NCI-H146 (cell line): Measurements from ENCODE around the gene OR7A5.
"Not testable (repeated sequence)": the region's sequence is repeated elsewhere in the genome, so short reads cannot be mapped to it uniquely, and the experiment has no call there.

Experiments
- DNase-seq: peaks from one replicate; lab custom pipeline; 2025; lab: John Stamatoyannopoulos, UW

Gene OR7A5

GRCh38 chr19:14835011-14835410 is at the start of gene OR7A5, which contains the start of gene OR7C1:
Gene OR7A5, minus strand, starts transcription at chr19:14835185. Its CDS starts 6,944 bp downstream, at chr19:14828241.
Gene OR7C1, minus strand, starts transcription at chr19:14835185. Its CDS starts 35,049 bp downstream, at chr19:14800136.
- no peak for DNase-seq

- DNase-seq: no peak
These were observed 36.7 kb upstream of the OR7A5 start for GRCh38 chr19:14871619-14872230.

- no peak for DNase-seq
These were observed 33.5 kb upstream of the OR7A5 start for GRCh38 chr19:14868497-14868896.

DNA sequence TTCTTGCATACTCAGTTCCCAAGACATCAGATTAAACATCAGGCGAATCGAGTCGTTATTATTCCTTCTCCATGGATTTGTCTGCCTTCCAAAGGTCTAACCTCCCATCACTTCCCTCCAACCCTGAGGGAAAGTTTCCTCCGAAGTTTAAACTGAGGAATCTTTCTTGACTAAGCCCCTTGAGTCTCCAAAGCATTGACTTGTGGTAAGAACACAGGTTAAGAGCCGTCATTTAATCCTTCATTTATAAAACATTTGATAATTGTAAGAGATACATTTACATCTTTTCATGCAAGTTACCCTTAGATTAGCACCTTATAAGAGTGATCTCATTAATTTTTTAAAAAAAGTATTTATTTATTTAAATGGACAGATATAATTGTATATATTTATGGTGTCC is 13.8 kb upstream of the OR7A5 start, which contains the start of gene OR7A10:
TSS of gene OR7A10 (minus strand) at position 101 of the 400 bp plus-strand sequence. CDS start 7,045 bp downstream, outside the sequence.
- DNase-seq: no peak

- no peak for DNase-seq
These were observed 8.6 kb upstream of the OR7A5 start for GRCh38 chr19:14843578-14843977.

DNA sequence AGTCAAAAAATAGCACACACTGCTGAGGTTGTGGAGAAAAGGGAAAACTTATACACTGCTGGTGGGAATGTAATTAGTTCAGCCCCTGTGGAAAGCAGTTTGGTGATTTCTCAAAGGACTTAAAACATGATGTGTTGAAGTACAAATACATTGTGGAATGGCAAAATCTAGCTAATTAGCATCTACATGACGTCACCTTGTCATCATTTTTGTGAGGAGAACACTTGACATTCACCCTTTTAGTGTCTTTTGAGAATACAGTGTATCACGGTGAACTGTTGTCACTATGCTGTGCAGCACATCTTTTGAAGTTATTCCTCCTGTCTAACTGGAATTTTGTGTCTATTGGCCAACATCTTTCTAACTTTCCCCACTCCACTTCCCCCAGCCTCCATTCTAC is 8.2 kb upstream of the OR7A5 start:
- no peak for DNase-seq

DNA sequence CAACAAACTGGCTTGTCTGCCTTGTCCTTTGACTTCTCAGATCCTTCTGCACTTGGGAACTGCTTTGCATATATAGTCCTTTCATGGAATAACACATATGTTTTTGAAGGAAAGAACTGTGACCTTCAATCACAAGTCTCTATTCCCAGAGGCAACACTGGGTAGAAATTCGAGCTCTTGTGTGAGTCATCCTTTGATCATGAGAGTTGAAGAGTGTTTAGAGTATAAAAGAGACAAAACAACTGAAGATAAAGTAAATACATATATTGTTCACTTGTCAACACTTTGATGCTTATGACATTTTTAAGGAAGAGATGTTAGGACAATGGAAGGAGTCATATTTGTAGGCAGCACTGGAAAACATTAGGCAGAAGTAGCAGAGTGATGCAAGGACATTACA is 5.2 kb upstream of the OR7A5 start:
- DNase-seq: no peak

DNA sequence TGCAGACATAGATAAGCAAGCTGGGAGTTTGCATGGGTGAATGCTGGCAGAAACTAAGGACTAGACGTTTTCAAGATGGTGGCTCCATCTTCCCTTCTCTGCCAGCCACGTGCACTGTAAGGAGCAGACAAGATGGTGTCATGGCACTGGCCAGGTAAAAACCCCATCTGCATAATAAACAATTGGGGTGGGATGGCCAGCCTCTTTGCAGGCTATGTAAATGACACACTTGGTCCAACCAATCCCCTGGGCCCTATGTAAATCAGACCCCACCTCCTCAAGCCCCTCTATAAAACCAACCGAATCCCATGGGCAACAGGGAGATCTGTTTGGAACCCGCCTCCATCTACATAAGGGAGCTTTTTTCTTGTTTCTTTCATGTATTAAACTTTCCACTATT is 2.4 kb upstream of the OR7A5 start:
- DNase-seq: no peak

DNA sequence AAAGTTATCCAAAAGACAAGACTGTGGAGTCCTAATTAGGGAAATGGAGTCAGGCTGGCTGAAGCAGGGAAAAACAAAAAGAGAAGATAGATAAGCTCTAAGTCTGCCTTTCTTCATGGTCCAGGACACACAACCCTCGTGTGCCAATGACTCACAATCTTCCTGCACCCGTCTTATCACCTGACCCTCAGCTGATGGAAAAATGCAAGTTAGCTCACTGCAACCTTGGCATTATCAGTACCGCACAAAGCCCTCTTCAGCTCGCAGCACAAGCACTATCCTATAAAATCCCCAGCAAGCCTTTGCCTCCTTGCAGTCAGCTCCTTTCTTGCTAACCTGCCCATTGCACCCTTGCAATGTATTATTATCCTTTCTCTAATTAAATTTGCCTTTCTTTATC is 4.3 kb downstream of the OR7A5 start:
- DNase-seq: no peak

DNA sequence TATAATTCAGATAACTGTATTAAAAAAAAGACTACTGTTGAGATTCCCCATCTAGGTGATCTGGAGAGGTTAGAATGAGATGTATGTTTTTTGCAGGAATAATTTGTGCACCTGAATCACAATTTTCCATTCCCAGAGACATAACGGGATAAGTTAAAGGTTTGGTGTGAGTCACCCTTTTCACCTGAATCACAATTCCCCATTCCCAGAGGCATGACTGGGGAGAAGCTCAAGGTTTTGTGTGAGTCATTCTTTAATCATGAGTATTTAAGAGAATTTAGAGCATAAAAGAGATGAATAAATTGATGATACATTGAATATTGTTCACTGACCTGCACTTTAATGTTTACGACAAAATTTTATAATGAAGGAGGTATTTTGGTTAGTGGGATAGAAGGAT is 9.0 kb downstream of the OR7A5 start:
- DNase-seq: no peak

DNA sequence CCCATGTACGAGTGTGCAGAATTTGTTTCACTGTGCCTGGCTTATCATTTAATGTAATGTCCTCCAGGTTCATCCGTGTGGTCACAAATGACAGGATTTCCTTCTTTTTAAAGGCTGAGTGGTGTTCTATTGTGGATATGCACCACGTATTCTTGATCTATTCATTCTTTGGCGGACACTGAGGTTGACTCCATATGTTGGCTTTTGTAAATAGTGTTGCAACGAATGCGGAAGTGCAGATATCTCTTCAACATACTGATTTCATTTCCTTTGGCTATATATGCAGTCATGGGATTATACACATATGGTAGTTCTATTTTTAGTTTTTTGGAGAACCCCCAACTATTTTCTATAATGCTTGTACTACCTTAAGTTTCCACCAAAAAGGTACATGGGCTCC is 13.0 kb downstream of the OR7A5 start:
- DNase-seq: no peak

DNA sequence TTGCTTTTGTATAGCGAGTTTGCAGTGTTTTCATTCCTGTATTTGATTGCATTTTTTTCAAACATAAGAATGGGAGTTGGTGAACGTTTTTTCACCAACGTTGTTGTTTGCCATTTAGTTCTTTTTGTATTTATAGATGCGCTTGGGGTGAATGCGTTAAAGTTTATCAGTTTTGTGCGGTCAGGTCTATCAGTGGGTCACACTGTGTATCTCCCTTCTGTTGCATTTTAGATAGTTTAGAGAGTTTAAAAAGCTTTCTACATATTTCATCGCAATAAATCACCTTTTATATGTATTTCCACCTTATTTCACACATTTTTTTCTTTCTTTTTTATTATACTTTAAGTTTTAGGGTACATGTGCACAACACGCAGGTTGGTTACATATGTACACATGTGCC is 16.4 kb downstream of the OR7A5 start:
- no peak for DNase-seq

- DNase-seq: no peak
These were observed 17.9 kb downstream of the OR7A5 start for GRCh38 chr19:14817052-14817451.

GRCh38 chr19:14814982-14815652 is 19.9 kb downstream of the OR7A5 start:
- DNase-seq: no peak

DNA sequence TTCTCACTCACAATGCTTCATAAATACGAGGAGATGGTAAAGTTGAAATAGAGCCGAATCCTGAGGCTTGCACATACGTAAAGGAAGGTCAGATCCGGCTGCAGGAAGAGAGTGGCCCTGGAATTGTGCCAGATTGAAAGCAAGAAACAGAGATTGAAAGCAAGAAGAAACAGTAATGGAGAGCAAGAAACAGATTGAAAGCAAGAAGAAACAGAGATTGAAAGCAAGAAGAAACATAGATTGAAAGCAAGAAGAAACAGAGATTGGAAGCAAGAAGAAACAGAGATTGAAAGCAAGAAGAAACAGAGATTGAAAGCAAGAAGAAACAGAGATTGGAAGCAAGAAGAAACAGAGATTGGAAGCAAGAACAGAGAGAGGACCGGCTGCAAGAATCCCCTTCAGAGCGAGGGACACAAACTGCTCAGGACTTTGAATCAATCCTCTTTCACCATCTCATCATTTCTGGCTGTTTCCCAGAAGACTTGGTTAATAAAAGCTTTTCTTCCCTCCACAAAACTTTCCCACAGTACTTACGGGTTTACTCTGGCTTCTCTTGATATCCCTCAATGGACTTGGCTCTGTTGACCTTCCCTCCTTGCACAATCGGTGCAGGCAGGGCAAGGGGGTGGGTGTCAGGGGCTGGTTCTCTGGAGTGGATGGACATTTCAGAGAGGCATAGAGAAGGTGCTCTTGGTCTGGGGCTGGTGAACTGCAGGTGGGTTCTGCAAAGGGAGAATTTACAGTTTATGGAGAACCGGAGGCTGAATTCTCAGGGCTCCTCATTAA is 25.5 kb downstream of the OR7A5 start:
- DNase-seq: no peak

- DNase-seq: no peak
These were observed 30.2 kb downstream of the OR7A5 start for GRCh38 chr19:14804765-14805164.

DNA sequence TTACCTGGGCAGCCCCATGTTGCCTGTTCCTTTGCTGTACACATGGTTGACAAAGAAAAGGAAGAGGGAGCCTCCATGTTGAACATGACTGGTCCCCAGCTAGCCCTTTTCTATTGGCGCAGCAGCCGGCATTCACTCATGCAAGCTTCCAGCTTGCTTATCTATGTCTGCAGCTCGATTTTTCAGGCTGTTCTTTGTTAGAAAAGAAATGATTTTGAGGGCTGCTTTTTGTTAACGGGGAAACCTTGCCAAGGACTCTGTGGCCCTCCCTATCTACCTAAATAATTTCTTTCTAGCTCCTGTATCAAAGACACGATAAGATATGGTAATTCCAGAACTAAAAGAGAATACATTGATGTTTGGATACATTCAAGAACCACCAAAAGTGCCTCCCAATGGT is 36.2 kb downstream of the OR7A5 start:
- DNase-seq: no peak

- DNase-seq: no peak
These were observed 39.0 kb downstream of the OR7A5 start for GRCh38 chr19:14796021-14796420.

DNA sequence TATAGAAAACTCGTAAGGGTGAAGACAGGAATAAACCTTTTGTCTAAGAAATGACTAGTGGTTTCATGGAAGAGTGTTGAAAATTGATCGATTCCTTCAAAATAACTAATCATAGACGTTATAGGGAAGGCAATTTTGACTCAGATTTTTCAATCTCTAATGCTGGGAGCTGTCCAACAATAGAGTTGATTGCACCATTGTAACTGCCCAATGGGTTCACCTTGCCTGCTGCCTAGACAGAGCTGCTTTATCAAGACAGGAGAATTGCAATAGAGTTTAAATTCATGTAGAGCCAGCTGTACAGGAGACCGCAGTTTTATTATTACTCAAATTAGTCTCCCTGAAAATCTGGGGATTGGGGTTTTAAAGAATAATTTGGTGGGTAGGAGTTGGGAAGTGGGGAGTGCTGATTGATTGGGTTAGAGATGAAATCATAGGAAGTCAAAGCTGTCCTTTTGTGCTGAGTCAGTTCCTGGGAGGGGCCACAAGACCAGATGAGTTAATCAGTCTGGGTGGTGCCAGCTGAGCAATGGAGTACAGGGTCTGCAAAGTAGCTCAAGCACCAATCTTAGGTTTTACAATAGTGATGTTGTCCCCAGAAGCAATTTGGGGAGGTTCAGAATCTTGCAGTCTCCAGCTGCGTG is 39.8 kb downstream of the OR7A5 start:
- DNase-seq: no peak

GRCh38 chr19:14792250-14792649 is 42.7 kb downstream of the OR7A5 start:
- not testable (repeated sequence) for DNase-seq

- DNase-seq: no peak
These were observed 48.5 kb downstream of the OR7A5 start for GRCh38 chr19:14786421-14786851.

GRCh38 chr19:14785102-14785793 is 49.7 kb downstream of the OR7A5 start:
- DNase-seq: not testable (repeated sequence)
